ENCODE results near the gene IL2RA.

DNA sequence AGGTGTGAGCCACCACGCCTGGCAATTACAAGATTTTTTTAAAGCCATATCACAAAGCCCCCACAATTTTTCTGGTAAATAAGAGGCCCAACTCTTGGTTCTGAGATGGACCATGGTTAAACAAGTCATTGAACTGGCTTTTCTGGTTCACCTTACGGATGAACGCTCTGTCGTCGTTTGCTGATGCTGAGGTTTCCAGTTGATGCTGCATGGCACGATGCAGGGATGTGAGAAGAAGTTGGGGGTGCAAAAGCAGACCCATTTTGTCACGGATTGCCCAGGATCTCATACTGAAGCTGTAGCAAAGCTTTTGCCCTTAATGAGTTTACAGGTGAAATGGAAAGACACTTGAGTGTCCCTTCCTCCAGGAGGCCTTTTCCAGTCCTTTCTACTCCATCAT is 2.0 kb upstream of the IL2RA start:
- TF ChIP-seq, protein P1, sequence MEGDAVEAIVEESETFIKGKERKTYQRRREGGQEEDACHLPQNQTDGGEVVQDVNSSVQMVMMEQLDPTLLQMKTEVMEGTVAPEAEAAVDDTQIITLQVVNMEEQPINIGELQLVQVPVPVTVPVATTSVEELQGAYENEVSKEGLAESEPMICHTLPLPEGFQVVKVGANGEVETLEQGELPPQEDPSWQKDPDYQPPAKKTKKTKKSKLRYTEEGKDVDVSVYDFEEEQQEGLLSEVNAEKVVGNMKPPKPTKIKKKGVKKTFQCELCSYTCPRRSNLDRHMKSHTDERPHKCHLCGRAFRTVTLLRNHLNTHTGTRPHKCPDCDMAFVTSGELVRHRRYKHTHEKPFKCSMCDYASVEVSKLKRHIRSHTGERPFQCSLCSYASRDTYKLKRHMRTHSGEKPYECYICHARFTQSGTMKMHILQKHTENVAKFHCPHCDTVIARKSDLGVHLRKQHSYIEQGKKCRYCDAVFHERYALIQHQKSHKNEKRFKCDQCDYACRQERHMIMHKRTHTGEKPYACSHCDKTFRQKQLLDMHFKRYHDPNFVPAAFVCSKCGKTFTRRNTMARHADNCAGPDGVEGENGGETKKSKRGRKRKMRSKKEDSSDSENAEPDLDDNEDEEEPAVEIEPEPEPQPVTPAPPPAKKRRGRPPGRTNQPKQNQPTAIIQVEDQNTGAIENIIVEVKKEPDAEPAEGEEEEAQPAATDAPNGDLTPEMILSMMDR (conservative IDR thresholded peaks at IDR 0.05; ENCODE audit: low read depth, low read length) = no peak
- no peak for TF ChIP-seq EZH2 (IDR thresholded peaks at IDR 0.05; ENCODE audit: borderline replicate concordance, low read depth, low read length, poor library complexity, severe bottlenecking)

Measured in A673 (cell line).